ENCODE results near the gene MDFIC2.

The MDFIC2 gene

DNA sequence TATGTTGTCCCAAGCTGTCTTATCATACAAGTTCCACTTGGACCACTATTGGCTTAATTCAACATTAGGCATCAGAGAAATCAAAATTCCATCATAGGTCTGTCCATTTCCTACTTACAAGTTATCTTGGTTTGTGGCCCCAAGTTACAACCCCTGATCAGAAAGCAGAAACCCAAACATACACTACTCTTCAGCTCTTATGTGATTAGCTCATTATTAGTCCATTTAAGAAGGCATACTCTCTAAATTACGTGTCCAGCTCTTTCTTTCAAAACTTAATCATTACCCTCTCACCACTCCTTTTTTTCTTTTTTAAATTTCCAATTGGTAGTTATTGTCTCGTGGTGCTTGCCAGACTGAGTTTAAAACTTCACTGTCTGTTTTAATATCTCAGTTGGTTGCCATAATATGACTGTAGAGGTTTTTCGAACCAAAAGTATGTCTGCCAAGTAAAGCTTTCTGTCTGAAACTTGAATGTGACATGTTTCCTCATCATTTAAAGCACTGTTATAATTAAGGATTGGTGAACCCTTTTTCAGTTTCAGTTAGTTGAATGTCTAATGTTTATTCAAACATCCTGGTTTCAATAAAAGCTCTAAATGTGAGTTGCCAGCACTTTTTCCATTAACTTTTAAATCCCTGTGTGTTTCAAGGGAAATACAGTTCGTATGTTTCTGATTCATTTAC, 162.6 kb downstream of the MDFIC2 start:
- DNase-seq (ENCODE audit: extremely low read depth, low read depth): no peak
- TF ChIP-seq CTCF (IDR thresholded peaks at IDR 0.05; ENCODE audit: low read depth, low read length): no peak
